ENCODE data around the gene VEZT.

- no peak for TF ChIP-seq CTCF (conservative IDR thresholded peaks at IDR 0.05 in 1 of 2, IDR thresholded peaks at IDR 0.05 in 1 of 2; ENCODE audit: extremely low read depth in 1 of 2, insufficient read depth in 1 of 2, low read depth in 1 of 2, low read length in 2 of 2)
- no peak for TF ChIP-seq EZH2 (IDR thresholded peaks at IDR 0.05; ENCODE audit: borderline replicate concordance, low read length)
These were observed 26.4 kb upstream of the VEZT start for GRCh38 chr12:95191060-95191696.
